Activated CD4-positive, alpha-beta T cell treated with anti-CD3 and anti-CD28 coated beads, Interleukin-2, amount 50 U/mL, for 4 hours (primary cell): ENCODE data around the gene ITPK1.
A peak's percentile ranks its signal among the peaks of the same experiment; 100 is the strongest.
"Not testable (repeated sequence)": the region's sequence is repeated elsewhere in the genome, so short reads cannot be mapped to it uniquely, and the experiment has no call there.

ENCODE experiments used
- DNase-seq, 2 experiments: peaks; one replicate each; pipeline ENCODE4 v3.0.0-alpha.2; 2020

ITPK1 gene

GRCh38 chr14:93115821-93116675 is at the start of gene ITPK1:
TSS of gene ITPK1 (minus strand) at chr14:93115925. CDS start at chr14:93115163, 762 bp downstream.
- DNase-seq: peak; percentile 24 to 43

DNA sequence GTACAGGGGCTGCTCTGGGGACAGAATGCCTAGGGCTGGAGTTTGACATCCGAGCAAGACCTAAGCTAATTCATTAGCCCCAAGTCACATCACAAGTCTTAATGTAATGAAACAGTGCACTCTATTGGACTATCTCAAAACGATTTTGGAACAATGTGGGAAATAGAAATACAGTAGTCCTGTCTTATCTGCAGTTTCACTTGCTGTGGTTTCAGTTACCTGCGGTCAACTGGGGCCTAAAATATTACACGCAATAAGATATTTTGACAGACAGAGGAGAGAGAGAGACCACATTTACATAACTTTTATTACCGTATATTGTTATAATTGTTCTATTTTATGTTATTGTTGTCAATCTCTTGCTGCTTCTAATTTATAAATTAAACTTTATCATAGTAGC is 47.8 kb upstream of the ITPK1 start:
- DNase-seq: no peak

GRCh38 chr14:93161411-93161940 is 45.8 kb upstream of the ITPK1 start:
- no peak for DNase-seq

DNA sequence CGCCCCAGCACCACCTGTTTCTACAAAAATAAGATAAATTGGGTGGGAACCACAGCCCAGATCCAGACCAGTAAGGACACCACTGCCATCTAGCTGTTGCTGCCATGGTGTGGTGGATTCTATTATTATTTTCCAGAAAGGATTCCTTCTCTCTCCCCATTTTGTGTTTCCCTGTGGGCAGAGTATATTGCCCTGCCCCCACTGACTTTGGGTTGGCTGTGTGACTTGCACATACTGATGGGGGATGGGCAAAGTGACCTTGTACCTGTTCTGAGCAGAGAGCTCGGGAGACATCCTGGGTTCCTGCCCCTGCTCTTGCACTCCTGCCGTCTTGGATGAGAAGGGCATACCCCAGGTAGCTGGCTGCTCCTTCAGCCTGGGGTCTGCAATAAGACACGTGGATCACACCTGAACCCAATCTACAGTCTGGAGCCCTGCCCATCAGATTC is 44.7 kb upstream of the ITPK1 start:
- DNase-seq: no peak

DNA sequence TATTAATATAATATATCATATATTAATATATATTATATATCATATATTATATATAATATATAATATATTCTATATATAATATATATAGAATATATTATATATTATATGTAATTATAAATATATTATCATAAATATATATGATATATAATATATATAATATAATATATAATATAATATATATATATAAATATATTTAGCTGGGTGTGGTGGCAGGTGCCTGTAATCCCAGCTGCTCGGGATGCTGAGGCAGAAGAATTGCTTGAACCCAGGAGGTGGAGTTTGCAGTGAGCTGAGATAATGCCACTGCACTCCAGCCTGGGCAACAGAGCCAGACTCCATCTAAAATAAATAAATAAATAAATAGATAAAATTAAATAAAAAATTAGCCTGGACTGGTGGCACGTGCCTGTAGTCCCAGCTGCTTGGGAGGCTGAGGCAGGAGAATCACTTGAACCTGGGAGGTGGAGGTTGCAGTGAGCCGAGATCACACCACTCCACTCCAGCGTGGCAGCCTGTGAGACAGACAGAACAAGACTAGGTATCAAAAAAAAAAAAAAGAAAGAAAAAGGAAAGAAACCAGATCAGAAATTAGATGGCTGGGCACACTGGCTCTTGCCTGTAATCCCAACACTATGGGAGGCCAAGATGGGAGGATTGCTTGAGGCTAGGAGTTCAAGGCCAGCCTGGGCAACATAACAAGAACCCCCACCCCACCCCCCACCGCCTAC is 44.1 kb upstream of the ITPK1 start:
- not testable (repeated sequence) for DNase-seq

GRCh38 chr14:93158349-93158748 is 42.6 kb upstream of the ITPK1 start:
- DNase-seq: not testable (repeated sequence)

DNA sequence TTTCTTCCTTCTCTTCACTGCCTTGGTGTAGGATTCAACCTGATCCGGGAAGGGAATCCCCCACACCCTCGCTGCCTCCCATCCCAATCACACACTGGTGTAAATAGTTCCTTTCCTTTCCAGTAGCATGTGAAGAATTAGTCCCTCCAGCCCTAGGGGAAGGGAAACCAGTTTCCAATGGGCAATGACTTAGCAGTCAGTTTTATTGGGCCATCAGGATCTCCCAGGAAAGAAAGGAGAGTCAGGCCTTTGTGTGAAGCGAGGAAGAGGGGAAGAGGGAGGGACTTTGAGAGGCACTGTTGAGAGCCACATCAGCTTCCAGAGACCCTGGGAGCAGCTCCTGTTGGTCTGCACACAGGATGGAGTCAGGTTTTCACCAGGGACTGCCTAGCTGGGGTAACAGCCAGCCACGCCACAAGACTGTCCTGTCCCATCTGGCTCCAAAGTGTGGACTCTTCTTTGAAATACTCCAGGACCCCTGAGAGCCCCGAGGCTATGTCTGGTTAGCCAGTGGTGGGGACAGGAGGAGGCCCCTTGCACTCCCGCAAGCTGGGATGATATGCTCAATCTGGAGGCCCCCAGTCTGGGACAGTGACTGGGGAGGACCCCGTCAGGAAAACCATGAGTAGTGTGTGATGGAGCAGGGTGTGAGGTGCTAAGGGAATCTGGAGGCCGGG is 41.1 kb upstream of the ITPK1 start:
- no peak for DNase-seq

DNA sequence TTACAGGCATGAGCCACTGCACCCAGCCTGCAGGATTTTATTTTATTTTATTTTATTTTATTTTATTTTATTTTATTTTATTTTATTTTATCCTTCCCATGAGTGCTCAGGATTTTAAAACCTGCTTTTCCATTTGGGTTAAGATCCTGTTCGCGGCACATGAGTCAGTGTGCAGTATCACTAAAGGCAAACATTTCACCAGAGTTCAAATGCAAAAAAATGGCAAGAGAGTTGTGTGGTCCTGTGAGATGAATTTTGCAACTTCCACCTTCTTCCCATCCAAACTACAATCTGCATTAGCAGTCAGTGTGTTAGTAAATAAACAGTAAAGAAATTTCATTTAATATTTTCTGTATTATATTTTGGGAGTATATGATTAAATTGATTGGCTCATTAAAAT is 39.9 kb upstream of the ITPK1 start:
- DNase-seq: no peak

DNA sequence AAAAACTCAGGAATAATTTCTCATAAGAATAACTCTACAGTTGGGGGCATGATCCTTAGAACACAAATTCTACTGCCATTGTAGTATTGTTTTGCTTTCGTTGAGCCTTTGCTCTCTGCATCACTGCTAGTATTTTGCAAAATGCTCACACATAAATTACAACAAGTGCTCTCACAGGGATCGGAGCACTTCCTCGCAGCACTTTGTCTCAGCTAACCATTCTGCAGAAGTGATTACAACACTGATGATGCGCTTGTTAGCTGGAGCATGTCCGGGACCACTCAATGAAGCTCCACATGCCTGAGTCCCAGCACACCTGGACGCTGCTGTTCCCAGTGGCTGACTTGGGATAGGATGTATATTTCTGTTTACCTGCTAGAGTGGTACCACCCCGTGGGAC is 37.4 kb upstream of the ITPK1 start:
- DNase-seq: no peak

DNA sequence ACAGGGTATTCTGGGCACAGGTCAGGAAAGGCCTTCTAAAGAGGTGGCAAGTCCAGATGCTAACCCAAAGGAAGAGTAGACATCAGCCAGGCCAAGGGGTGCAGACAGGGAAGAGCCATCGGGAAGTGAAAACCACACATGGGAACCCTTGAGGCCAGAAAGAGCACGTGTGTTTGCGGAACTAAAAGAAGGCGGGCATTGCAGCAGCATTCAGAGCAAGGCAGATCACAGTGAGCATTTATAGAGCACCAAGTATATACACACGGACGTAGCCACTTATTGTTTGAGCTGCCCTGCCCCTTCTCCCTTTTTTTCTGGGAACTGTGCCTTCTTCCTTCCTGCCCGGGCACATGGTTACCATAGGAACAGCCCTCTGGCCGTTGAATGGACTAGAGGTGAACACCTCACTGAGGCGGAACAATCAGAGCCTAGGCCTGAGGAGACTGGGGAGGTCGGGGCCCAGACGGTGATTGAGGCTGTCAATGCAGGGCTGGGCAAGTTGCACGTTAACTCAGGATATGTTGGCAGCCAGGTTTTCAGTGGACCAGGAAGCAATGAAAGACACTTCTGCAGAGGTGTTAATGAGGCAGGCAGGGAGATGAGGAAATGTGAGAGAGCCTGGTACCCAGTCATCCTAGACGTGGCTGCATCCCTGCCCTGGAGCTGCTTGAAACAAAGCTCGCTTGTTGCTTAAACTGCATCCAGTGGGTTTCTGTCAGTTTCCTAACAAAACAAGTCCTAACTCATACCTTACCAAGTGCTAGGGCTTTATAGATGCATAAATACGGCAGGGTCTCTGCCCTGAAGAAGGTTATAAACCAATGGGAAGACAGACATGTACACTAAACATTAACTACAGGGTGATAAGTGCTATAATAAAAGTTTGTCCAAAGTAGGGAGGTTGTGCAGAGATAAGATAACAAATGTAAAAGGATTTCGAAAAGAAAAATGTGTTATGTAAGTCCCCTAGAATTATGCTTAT is 34.8 kb upstream of the ITPK1 start:
- no peak for DNase-seq

GRCh38 chr14:93148979-93149378 is 33.3 kb upstream of the ITPK1 start:
- no peak for DNase-seq

DNA sequence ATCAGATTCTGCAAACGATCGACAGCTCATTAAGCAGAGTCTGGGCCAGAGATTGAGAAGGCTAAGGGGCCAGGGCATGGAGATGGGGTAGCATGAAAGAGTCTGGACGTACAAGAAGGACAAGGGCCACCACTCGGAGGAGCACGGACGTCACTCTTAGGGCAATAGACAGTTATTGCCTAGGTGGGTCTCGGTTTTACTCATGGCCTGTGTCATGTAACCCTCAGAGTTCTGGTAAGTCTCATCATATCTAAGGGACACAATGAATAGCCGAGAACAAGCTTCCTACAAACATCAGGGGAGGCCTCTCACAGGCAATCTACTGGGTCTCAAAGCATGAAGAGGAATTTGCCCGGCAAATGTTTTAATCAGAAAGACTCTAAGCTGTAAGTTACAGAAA is 30.4 kb upstream of the ITPK1 start:
- DNase-seq: no peak

DNA sequence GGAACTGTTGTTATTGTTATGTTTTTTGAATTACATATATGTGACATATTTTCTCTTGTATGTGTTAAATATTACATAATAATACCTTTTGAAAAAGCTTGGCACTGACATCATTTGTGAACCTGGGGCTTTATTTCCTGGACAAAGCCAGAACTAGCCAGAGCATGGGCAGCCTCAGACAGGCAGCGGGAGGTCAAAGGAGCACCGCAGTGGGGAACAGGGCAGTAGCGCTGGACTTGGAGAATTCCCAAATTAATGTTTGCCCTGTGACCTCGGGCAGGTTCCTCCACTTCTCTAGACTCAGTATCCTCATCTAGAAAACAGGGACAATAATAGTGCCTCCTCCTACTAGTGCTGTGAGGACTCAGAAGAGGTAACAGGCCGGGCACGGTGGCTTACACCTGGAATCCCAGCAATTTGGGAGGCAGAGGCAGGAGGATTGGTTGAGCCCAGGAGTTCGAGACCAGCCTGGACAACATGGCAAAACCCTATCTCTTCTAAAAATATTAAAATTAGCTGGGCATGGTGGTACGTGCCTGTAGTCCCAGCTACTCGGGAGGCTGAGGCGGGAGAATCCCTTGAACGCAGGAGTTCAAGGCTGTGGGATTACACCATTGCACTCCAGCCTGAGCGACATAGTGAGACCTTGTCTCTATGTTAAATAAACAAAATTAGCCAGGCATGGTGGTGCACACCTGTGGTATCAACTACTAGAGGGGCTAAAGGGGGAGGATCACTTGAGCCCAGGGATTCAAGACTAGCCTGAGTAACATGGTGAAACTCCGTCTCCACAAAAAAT is 27.3 kb upstream of the ITPK1 start:
- no peak for DNase-seq

GRCh38 chr14:93137864-93138263 is 22.1 kb upstream of the ITPK1 start:
- DNase-seq: no peak

- not testable (repeated sequence) for DNase-seq
Observed at GRCh38 chr14:93136508-93136907, 20.8 kb upstream of the ITPK1 start.

DNA sequence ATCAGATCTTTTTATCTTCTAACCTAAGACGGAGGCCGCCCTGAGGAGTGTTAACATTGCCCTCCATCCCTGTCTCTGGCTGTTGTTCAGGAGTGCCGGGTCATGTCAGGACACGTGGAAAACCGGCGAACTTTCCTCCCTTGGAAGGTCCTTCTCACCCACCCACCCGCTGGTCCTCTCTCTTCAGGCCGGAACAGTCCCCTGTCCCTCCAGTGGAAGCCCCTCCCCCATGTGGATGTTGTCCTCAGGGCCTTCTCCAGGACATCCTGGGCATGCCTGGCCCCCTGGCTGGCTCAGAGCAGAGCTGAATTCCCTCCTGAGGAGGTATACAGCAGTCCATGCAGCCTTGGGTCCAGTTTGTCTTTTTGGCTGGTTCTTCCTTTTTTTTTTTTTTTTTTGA is 20.3 kb upstream of the ITPK1 start:
- no peak for DNase-seq

GRCh38 chr14:93135399-93135798 is 19.7 kb upstream of the ITPK1 start:
- DNase-seq: no peak

DNA sequence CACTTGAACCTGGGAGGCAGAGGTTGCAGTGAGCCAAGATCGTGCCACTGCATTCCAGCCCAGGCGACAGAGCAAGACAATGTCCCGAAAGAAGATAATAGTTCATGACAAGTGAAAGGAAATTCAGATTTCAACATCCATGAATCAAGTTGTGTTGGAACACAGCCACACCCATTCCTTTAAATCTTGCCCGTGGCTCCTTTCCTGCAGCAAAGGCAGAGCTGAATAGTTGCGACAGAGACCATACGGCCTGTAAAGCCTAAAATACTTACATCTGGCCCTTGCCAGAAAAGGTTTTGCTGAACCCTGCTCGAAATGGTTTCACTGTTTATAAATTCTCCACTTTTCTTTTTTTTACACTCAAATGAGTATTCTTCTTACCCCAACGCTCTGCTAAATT is 17.7 kb upstream of the ITPK1 start:
- DNase-seq: no peak

DNA sequence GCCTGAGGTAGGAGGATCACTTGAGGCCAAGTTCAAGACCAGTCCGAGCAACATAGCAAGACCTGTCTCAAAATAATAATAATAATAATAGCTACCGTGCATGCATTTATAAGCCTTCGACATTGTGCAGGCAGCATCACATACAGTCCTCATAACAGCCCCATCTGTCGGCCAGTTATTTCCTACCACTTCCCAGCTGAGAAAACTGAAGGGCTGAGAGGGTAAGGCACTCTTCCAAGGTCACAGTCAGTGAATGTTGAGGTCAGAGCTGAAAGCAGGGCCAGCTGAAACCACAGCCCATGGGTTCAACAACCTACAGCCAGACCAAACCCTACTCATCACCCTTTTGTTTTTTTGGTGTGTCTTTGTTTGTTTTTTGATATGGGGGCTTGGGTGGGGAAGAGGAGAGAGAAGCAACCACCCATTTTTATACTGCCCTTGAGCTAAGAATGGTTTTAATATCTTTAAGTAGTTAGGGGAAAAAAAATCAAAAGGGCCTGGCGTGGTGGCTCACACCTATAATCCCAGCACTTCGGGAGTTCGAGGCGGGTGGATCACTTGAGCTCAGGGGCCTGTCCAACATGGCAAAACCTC is 16.8 kb upstream of the ITPK1 start:
- no peak for DNase-seq

GRCh38 chr14:93131257-93131820 is 15.6 kb upstream of the ITPK1 start:
- not testable (repeated sequence) for DNase-seq
